H1 (cell line): ENCODE results near the gene DUSP18. TPM values are rescaled to one million over a fixed set of nuclear protein-coding genes. Genes with fewer than 3 reads are reported as not detected.
"Not testable (repeated sequence)": the region's sequence is repeated elsewhere in the genome, so short reads cannot be mapped to it uniquely, and the experiment has no call there.

Experiments
- CTCF ChIA-PET: fragments of 300-600 bp; sonication (Branson Sonifier 250); formaldehyde crosslinking; loops from one replicate; lab custom pipeline; 2021; ENCODE audit not compliant: partially characterized antibody; lab: Charles Lee
- POLR2A ChIA-PET: fragments of 300-600 bp; sonication (Branson Sonifier 250); formaldehyde crosslinking; loops from one replicate; lab custom pipeline; 2021; ENCODE audit warnings: inconsistent platforms; ENCODE audit not compliant: partially characterized antibody; lab: Charles Lee
- DNase-seq, 2 experiments: peaks; one replicate each; pipeline versions ENCODE4 v3.0.0 to v3.0.0-alpha.2; 2010 to 2022; ENCODE audit warnings: low spot score in 2 of 2, low read depth in 1 of 2, mixed read lengths in 1 of 2
- FAIRE-seq: peaks from 2 replicates; lab custom pipeline; 2011; peaks lifted over from hg19 to GRCh38; lab: Jason Lieb, UNC
- H2AFZ ChIP-seq: 2 replicates; pipeline ENCODE4 v1.8.1; 2012; ENCODE audit warnings: low read length, inconsistent platforms
- H2AK5ac ChIP-seq: 2 replicates; pipeline ENCODE4 v1.6.1; 2013; ENCODE audit warnings: low read depth, low read length
- H2BK120ac ChIP-seq: replicated peaks from 2 replicates; pipeline ENCODE3; 2013; ENCODE audit warnings: low read depth, low read length, inconsistent platforms
- H2BK12ac ChIP-seq: 2 replicates; pipeline ENCODE4 v1.6.1; 2013; ENCODE audit warnings: low read depth, low read length
- H2BK15ac ChIP-seq: 2 replicates; pipeline ENCODE4 v1.6.1; 2013; ENCODE audit warnings: low read length
- H2BK20ac ChIP-seq: 2 replicates; pipeline ENCODE4 v1.6.1; 2013; ENCODE audit warnings: low read length
- H2BK5ac ChIP-seq: 2 replicates; pipeline ENCODE4 v1.6.1; 2013; ENCODE audit warnings: low read depth, low read length
- H3K14ac ChIP-seq: 2 replicates; pipeline ENCODE4 v1.6.1; 2013; ENCODE audit warnings: inconsistent platforms; ENCODE audit not compliant: insufficient read length
- H3K18ac ChIP-seq: 2 replicates; pipeline ENCODE4 v1.6.1; 2013; ENCODE audit warnings: low read length; ENCODE audit errors: extremely low read depth
- H3K23ac ChIP-seq: 2 replicates; pipeline ENCODE4 v1.6.1; 2013; ENCODE audit warnings: inconsistent platforms; ENCODE audit not compliant: insufficient read length
- H3K23me2 ChIP-seq: 2 replicates; pipeline ENCODE4 v1.6.1; 2013; ENCODE audit warnings: low read depth, low read length
- H3K27ac ChIP-seq: 2 replicates; pipeline ENCODE4 v1.6.1; 2011; ENCODE audit warnings: low read depth, low read length, inconsistent platforms
- H3K27me3 ChIP-seq, 4 experiments: replicated peaks in 1 of 4; 1 replicate in 1 of 4; 2 replicates in 3 of 4; pipeline versions ENCODE4 v1.6.1 to v1.8.1; 2011 to 2013; ENCODE audit warnings: low read length in 3 of 4, mild to moderate bottlenecking in 3 of 4, inconsistent platforms in 2 of 4, mixed read lengths in 2 of 4, moderate library complexity in 1 of 4; ENCODE audit not compliant: control insufficient read depth in 3 of 4, insufficient read depth in 3 of 4; ENCODE audit errors: extremely low read depth in 1 of 4
- H3K36me3 ChIP-seq, 4 experiments: 2 replicates each; pipeline versions ENCODE4 v1.6.1 to v1.8.1; 2011 to 2013; ENCODE audit warnings: mild to moderate bottlenecking in 4 of 4, low read length in 3 of 4, moderate library complexity in 2 of 4, control low read depth in 1 of 4, inconsistent platforms in 1 of 4; ENCODE audit not compliant: insufficient read depth in 4 of 4, control insufficient read depth in 2 of 4
- H3K4ac ChIP-seq: replicated peaks from 2 replicates; pipeline ENCODE3; 2013; ENCODE audit warnings: low read length, low read depth, mixed read lengths, inconsistent platforms; ENCODE audit not compliant: insufficient read length
- H3K4me1 ChIP-seq, 4 experiments: replicated peaks in 1 of 4; 1 replicate in 1 of 4; 2 replicates in 3 of 4; pipeline versions ENCODE4 v1.6.1 to v1.8.1; 2011 to 2013; ENCODE audit warnings: low read length in 3 of 4, inconsistent platforms in 2 of 4, mixed read lengths in 1 of 4; ENCODE audit not compliant: insufficient read depth in 4 of 4, control insufficient read depth in 3 of 4
- H3K4me2 ChIP-seq, 2 experiments: 2 replicates each; pipeline versions ENCODE4 v1.6.1 to v1.8.1; 2011 to 2013; ENCODE audit warnings: low read depth in 2 of 2, low read length in 2 of 2, control low read depth in 1 of 2, inconsistent platforms in 1 of 2, mild to moderate bottlenecking in 1 of 2; ENCODE audit not compliant: insufficient read depth in 1 of 2
- H3K4me3 ChIP-seq, 4 experiments: fragments of 200-600, 300-600 bp in 1 of 4; sonication (generic), shearing (Covaris generic), sonication (Bioruptor Twin) in 1 of 4; 2 replicates each; pipeline versions ENCODE4 v1.5.1 to v1.8.1; 2011 to 2016; ENCODE audit warnings: low read length in 4 of 4, low read depth in 3 of 4, control low read depth in 2 of 4, inconsistent platforms in 2 of 4, mild to moderate bottlenecking in 2 of 4, mixed read lengths in 1 of 4, moderate library complexity in 1 of 4; ENCODE audit not compliant: insufficient read depth in 2 of 4; ENCODE audit errors: extremely low read depth in 1 of 4
- H3K56ac ChIP-seq: replicated peaks from 2 replicates; pipeline ENCODE3; 2013; ENCODE audit warnings: low read depth, mild to moderate bottlenecking, mixed read lengths, low read length, inconsistent platforms; ENCODE audit not compliant: insufficient read length
- H3K79me1 ChIP-seq: 2 replicates; pipeline ENCODE4 v1.6.1; 2013; ENCODE audit warnings: low read depth, low read length, control low read depth
- H3K79me2 ChIP-seq, 2 experiments: 2 replicates each; pipeline versions ENCODE4 v1.6.1 to v1.8.1; 2012 to 2013; ENCODE audit warnings: low read length in 2 of 2, mild to moderate bottlenecking in 2 of 2, inconsistent platforms in 1 of 2; ENCODE audit not compliant: insufficient read depth in 2 of 2, control insufficient read depth in 1 of 2
- H3K9ac ChIP-seq, 4 experiments: replicated peaks in 1 of 4; 1 replicate in 1 of 4; 2 replicates in 3 of 4; pipeline versions ENCODE4 v1.6.1 to v1.8.1; 2011 to 2013; ENCODE audit warnings: low read depth in 3 of 4, low read length in 3 of 4, control low read depth in 2 of 4, mild to moderate bottlenecking in 2 of 4, moderate library complexity in 2 of 4, inconsistent platforms in 1 of 4; ENCODE audit errors: extremely low read depth in 1 of 4
- H3K9me3 ChIP-seq, 2 experiments: 2 replicates each; pipeline versions ENCODE4 v1.6.1 to v1.8.1; 2012 to 2013; ENCODE audit warnings: mild to moderate bottlenecking in 2 of 2, moderate library complexity in 2 of 2, control low read depth in 1 of 2, inconsistent platforms in 1 of 2, low read depth in 1 of 2, low read length in 1 of 2, mixed read lengths in 1 of 2; ENCODE audit not compliant: insufficient read depth in 2 of 2
- H4K20me1 ChIP-seq, 2 experiments: replicated peaks in 1 of 2; 2 replicates each; pipeline versions ENCODE3 to v1.8.1; 2011 to 2013; ENCODE audit warnings: inconsistent platforms in 2 of 2, low read length in 2 of 2, mild to moderate bottlenecking in 1 of 2; ENCODE audit not compliant: insufficient read depth in 2 of 2, control insufficient read depth in 1 of 2
- H4K5ac ChIP-seq: 2 replicates; pipeline ENCODE4 v1.6.1; 2013; ENCODE audit warnings: low read length, low read depth, mixed read lengths, inconsistent platforms; ENCODE audit not compliant: insufficient read length
- H4K8ac ChIP-seq: 2 replicates; pipeline ENCODE4 v1.8.0; 2013; ENCODE audit warnings: mild to moderate bottlenecking, moderate library complexity, low read length, inconsistent platforms; ENCODE audit not compliant: insufficient read depth; ENCODE audit errors: extremely low read depth
- H4K91ac ChIP-seq: replicated peaks from 2 replicates; pipeline ENCODE3; 2013; ENCODE audit warnings: low read length, mixed read lengths, inconsistent platforms; ENCODE audit not compliant: insufficient read length
- WGBS, 2 experiments: shearing (Covaris generic) in 1 of 2; methylation state at CpG; one replicate each; pipeline versions ENCODE4 v1.1.6 to v1.1.7; 2013 to 2015; ENCODE audit warnings: low lambda C conversion rate in 2 of 2, mixed read lengths in 2 of 2, inconsistent platforms in 1 of 2, low coverage in 1 of 2, missing lambda C conversion rate in 1 of 2; ENCODE audit not compliant: insufficient replicate concordance in 2 of 2, insufficient coverage in 1 of 2, insufficient read length in 1 of 2; ENCODE audit errors: extremely low coverage in 1 of 2, missing lambda C conversion rate in 1 of 2; 5-methylcytosine and 5-hydroxymethylcytosine counted together
- polyA plus RNA-seq, 7 experiments: library from polyadenylated mRNA; depleted of rRNA in 3 of 7; stranded (reverse) in 5 of 7; unstranded in 2 of 7; fragments of >200 nt in 5 of 7; fragments of 200-250 nt in 2 of 7; gene quantifications; 1 replicate in 5 of 7; 2 replicates in 1 of 7; 4 replicates in 1 of 7; pipeline versions ENCODE4 v1.2.1 to v1.2.3, GENCODE V29; 2011 to 2013; ENCODE audit warnings: missing spikeins in 2 of 7, mixed read lengths in 2 of 7
- total RNA-seq: library from RNA; stranded (reverse); fragmentation: NEBNext Ultra II Directional; extraction: Animal tissue kit (Norgen Biotek cat#: 25700); gene quantifications from 2 replicates; pipeline ENCODE4 v1.2.1, GENCODE V29; 2021

DUSP18 gene
- total and polyA plus RNA-seq, 2 of the 8 experiments (the other 6 are each of a cell fraction or from before 2014, with no cell fraction given), result 2.6 to 7.3 TPM

- H3K4me3 ChIP-seq, CTCF ChIA-PET, H3K9me3 ChIP-seq, H3K4me2 ChIP-seq, H2BK5ac ChIP-seq, H2BK12ac ChIP-seq, H3K79me2 ChIP-seq, H3K27ac ChIP-seq, H4K8ac ChIP-seq, H4K20me1 ChIP-seq, H2BK20ac ChIP-seq, H2AFZ ChIP-seq, H4K91ac ChIP-seq, H2AK5ac ChIP-seq, DNase-seq, H4K5ac ChIP-seq, H3K4me1 ChIP-seq, H3K9ac ChIP-seq, H3K18ac ChIP-seq, H3K56ac ChIP-seq, H3K27me3 ChIP-seq, H3K4ac ChIP-seq, H3K23ac ChIP-seq, FAIRE-seq, H2BK120ac ChIP-seq, H3K23me2 ChIP-seq, H3K14ac ChIP-seq, POLR2A ChIA-PET, H2BK15ac ChIP-seq, H3K36me3 ChIP-seq, H3K79me1 ChIP-seq: not testable (repeated sequence)
- 91% methylated on average over 3 of the region's 3 CpGs; no CpG with 5 or more reads in 1 of the 2 experiments for WGBS, 2 experiments
Measured at GRCh38 chr22:30676565-30676964, 8.9 kb upstream of the DUSP18 start.
